LHCN-M2 (cell line): Measurements from ENCODE around the gene BRSK2. TPM values are rescaled to one million over a fixed set of nuclear protein-coding genes. Genes with fewer than 3 reads are reported as not detected.

ENCODE experiments used
- DNase-seq: peaks from one replicate; pipeline ENCODE4 v3.0.0-alpha.2; 2012; ENCODE audit warnings: low read depth
- total RNA-seq: library from RNA; depleted of rRNA; stranded (reverse); fragments of >200 nt; gene quantifications from 2 replicates; pipeline ENCODE4 v1.2.3, GENCODE V29; 2014

Gene BRSK2
- total RNA-seq, 1 experiment from 2014 or later = 0.34 TPM

- no peak for DNase-seq
These were observed 61.4 kb downstream of the BRSK2 start for GRCh38 chr11:1450949-1451710.

GRCh38 chr11:1451781-1452470 is 62.2 kb downstream of the BRSK2 start:
- DNase-seq = no peak

- no peak for DNase-seq
These were observed 63.0 kb downstream of the BRSK2 start for GRCh38 chr11:1452744-1453143.

GRCh38 chr11:1453611-1454034 is 63.9 kb downstream of the BRSK2 start:
- DNase-seq = no peak

GRCh38 chr11:1454576-1454975 is 64.8 kb downstream of the BRSK2 start:
- no peak for DNase-seq

DNA sequence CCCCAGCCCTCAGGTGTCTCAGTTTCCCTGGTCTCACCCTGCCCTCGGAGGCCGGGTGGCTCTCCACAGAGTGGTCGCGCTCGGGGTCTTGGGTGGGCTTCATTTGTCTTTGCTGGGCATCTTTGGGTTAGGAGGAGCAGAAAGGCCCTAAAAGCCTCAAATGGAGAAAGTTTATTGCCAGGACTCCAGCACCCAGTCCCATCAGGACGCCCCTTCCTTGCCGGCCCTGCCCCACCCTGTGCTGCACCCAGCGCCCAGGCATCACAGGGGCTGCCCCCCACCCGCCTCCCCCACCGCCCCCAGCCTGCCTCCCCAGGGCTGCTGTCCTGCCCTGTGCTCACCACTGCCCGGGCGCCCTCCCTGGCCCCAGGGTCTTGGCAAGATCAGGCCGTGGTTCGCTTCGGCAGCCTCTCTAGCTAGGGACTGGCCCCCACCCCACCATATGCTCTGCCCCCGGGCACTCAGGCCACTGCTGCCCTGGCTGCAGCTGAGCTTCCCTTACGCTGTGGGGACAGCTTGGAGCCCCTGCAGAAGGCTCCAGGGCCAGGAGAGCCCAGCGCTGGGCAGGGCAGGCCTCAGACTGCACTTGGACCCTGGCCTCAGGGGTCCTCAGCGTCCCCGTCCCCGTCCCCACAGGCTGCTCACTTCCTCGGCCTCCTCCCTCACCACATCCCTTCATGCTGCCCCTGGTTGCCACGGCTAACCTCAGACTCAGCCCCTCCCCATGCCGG is 65.5 kb downstream of the BRSK2 start:
- no peak for DNase-seq

- DNase-seq = no peak
These were observed 66.0 kb downstream of the BRSK2 start for GRCh38 chr11:1455763-1456060.

- no peak for DNase-seq
These were observed 66.4 kb downstream of the BRSK2 start for GRCh38 chr11:1456176-1456575.

GRCh38 chr11:1456596-1457325 is 67.0 kb downstream of the BRSK2 start:
- DNase-seq = no peak

- DNase-seq = no peak
These were observed 67.6 kb downstream of the BRSK2 start for GRCh38 chr11:1457326-1457680.

- DNase-seq = no peak
These were observed 68.1 kb downstream of the BRSK2 start for GRCh38 chr11:1457856-1458255.

GRCh38 chr11:1458340-1459218 is 68.8 kb downstream of the BRSK2 start:
- DNase-seq = peak; percentile 3

- DNase-seq = no peak
These were observed 69.5 kb downstream of the BRSK2 start for GRCh38 chr11:1459219-1459575.

GRCh38 chr11:1459764-1460395 is 70.1 kb downstream of the BRSK2 start:
- no peak for DNase-seq

- no peak for DNase-seq
These were observed 70.8 kb downstream of the BRSK2 start for GRCh38 chr11:1460396-1460985.

DNA sequence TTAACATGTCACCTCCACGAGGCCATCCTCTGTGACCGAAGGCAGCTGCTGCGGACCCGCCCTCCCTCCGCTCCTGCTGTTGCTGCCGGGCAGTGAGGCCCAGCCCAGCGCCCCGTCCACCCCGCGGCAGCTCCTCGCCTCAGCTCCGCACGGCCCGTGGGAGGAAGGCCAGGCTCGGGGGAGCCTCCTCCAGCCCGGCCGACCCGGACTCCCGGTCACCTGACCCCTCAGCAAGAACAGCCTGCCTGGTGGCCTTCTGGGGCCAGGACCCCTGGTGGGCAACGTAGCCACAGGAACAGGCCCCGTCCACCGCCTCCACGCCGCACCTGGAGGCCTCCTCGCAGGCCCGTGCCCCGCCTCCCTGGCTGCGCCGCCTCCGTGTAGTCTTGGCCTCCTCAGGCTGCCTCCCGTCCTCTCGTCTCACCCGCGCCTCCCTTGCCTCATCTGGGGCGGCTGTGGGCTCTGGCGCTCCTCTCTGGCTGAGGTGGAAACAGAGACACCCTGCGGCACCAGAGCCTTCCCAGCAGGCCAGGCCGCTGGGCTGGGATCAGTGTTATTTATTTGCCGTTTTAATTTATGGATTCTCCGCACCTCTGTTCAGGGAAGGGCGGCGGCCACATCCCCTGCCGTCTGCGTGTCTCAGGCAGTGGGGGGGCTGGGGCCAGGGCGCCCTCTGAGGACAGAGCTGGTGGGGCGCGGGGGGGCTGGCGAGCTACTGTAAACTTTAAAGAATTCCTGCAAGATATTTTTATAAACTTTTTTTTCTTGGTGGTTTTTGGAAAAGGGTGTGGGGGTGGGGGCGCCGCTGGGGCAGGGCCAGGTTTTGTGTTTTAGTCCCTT is 71.5 kb downstream of the BRSK2 start:
- no peak for DNase-seq

DNA sequence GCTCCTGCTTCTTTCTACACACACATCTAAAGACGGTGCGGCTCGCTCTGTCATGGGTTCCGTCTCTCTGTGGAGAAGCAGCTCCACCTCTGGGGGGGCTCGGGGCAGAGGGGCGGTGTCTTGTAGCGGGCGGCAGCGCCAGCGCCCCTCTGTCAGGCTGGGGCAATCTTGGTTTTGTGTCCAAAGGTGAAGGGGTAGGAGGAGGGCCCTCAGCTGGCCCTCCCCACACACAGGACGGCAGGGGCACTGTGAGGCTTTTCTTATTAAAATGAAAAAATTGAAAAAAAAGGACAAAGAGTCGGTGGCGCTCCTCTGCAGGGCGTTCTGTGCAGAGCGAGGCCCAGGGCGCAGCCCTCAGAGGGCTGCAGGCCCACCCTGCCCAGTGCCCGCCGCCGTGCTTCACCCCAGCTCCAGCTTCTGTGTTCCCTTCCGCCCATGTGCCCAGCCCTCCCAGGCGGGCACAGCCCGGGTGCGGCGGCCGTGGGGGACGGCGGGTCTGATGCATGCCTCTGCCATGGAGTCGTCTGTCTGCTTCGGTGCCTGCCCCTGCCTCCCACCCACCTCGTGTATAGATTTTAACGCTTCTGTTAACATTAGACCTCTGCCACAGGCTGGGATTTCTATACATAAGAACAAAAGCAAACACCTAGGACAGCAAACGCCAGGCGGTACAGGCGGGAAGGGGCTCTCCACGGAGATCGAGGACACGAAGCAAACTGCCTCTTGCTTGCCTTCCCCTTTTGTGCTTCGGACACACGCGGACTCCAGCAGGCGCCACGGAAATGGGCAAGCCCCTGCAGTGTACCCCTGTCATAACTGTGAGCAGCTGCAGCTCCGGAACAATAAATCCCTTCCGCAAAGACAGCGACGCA is 72.3 kb downstream of the BRSK2 start:
- no peak for DNase-seq

DNA sequence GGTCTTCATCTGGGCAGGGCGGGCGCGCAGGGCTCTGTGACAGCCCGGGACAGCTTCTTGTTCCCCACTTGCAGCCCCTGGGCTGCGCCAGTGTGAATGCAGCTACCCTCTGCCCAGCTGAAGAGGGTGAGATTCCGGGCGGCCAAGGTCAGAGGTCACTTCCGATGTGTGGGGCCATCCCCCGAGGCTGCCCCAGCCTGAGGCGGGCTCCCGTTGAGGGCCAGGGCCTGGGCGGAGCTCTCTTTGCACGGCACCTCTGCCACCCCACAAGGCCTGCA is 72.9 kb downstream of the BRSK2 start:
- DNase-seq = no peak

DNA sequence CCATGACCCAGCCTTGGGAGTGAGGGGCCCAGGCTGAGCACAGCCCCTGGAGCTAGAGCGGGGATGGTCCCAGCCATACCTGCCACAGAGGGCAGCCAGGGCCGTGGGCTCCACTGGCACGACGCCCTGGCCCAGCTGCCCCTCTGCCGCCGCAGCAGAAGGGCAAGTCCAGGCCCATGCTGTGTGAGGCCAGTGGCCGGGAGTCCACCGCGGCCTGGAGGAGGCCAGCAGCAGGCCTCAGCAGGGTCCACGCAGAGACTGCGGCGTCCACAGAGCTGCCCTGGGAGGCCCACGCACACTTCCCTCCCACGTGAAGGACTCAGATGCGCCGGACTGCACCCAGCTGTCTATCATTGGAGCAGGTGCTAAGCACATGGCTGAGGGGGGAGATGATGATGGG is 73.3 kb downstream of the BRSK2 start:
- no peak for DNase-seq
